IPS-11a (cell line): ENCODE measurements around the gene PIANP.
"Not testable (repeated sequence)": the region's sequence is repeated elsewhere in the genome, so short reads cannot be mapped to it uniquely, and the experiment has no call there.

Source experiments
- H3K4me3 ChIP-seq: one replicate; pipeline ENCODE4 v1.5.1; 2013; ENCODE audit warnings: low read depth, low read length, control low read depth

The PIANP gene, protein sequence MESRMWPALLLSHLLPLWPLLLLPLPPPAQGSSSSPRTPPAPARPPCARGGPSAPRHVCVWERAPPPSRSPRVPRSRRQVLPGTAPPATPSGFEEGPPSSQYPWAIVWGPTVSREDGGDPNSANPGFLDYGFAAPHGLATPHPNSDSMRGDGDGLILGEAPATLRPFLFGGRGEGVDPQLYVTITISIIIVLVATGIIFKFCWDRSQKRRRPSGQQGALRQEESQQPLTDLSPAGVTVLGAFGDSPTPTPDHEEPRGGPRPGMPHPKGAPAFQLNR

GRCh38 chr12:6700646-6701051 lies at the start of gene PIANP:
TSS of gene PIANP (minus strand) at chr12:6700815. CDS start at chr12:6698061, 2,754 bp downstream.
- H3K4me3 ChIP-seq, result peak within 1 kb of the TSS; percentile 78

DNA sequence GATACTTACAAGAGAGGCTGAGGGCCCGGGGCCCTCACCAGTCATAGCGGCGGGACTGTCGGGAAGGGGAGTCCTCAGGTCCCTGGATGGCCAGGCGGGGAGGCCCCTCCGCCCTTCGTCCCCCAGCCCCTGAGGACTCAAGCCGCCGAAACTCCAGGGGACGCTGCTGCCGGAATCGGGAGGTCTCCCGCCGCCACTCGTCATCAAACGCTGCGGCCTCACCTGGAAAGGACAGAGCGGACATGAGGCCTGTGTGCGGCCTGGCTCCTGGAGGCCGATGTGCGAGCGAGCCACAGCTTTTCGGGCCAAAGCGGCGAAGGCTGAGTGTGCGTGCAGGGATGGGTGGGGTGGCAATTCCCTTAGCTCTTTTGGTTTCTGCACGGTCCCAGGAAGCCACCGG lies 48.1 kb upstream of the PIANP start:
- H3K4me3 ChIP-seq, result no peak overlapping the region

DNA sequence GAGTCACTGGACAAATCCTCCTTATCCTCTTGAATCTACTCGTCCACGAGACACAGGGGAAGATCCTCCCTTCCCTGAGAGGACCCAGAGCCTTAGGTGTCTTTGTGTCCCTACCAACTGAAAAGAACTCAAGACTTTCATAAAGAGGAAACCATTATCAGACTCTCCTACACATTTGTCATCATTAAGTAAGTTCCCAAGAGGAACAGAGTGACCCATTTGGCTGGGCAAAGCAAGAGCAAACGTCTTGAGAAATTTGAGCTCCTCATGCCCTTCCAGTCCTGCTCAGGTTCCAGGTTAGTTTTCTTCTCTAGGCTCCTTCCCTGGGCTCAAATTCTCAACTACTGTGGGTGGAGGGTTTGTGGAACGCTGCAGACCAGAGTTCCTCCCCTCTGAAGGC lies 46.6 kb upstream of the PIANP start:
- no peak overlapping the region for H3K4me3 ChIP-seq

- no peak overlapping the region for H3K4me3 ChIP-seq
These were observed 45.3 kb upstream of the PIANP start for GRCh38 chr12:6745741-6746525.

- not testable (repeated sequence) for H3K4me3 ChIP-seq
These were observed 42.7 kb upstream of the PIANP start for GRCh38 chr12:6743300-6743699.

- no peak overlapping the region for H3K4me3 ChIP-seq
These were observed 42.2 kb upstream of the PIANP start for GRCh38 chr12:6742834-6743233.

DNA sequence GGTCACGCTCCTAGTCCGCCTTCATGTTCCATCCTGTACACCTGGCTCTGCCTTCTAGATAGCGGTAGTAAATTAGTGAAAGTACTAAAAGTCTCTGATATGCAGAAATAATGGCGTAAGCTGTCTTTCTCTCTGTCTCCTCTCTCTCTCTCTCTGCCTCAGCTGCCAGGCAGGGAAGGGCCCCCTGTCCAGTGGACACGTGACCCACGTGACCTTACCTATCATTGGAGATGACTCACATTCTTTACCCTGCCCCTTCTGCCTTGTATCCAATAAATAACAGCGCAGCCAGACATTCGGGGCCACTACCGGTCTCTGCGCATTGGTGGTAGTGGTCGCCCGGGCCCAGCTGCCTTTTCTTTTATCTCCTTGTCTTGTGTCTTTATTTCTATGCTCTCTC lies 41.5 kb upstream of the PIANP start:
- not testable (repeated sequence) for H3K4me3 ChIP-seq

GRCh38 chr12:6736754-6737153 lies 36.1 kb upstream of the PIANP start:
- no peak overlapping the region for H3K4me3 ChIP-seq

DNA sequence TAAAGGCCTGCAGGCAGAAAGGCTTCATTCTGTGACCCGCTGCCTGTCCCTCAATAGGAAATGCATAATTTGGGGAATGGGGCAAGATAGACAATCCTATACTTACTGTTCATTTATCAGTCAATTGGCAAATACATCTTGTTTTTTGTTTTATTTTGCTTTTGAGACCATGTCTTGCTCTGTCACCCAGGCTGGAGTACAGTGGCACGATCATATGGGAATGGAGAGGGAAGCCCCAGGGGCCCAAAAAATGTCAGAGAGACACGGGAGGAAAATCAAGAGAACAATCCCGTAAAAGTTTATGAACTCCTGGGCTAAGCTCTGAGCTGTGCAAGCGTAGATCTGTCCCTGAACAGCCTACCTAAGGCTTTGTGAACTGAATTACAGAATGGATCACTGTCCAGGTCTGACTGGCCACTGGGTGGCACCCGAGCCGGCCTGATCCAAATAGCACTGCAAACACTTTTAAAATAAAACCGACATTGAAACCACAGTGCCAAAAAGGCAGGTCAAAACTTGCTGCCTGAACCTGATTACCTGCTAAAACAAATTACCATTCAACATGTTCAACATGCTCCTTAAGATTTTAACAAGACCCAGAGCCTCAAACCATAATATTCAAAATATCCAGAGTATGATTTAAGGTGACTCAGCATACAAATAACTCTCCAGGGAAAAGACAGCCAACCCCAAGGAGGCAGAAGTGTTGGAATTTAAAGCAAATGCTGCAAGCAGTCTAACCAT lies 35.0 kb upstream of the PIANP start:
- no peak overlapping the region for H3K4me3 ChIP-seq

DNA sequence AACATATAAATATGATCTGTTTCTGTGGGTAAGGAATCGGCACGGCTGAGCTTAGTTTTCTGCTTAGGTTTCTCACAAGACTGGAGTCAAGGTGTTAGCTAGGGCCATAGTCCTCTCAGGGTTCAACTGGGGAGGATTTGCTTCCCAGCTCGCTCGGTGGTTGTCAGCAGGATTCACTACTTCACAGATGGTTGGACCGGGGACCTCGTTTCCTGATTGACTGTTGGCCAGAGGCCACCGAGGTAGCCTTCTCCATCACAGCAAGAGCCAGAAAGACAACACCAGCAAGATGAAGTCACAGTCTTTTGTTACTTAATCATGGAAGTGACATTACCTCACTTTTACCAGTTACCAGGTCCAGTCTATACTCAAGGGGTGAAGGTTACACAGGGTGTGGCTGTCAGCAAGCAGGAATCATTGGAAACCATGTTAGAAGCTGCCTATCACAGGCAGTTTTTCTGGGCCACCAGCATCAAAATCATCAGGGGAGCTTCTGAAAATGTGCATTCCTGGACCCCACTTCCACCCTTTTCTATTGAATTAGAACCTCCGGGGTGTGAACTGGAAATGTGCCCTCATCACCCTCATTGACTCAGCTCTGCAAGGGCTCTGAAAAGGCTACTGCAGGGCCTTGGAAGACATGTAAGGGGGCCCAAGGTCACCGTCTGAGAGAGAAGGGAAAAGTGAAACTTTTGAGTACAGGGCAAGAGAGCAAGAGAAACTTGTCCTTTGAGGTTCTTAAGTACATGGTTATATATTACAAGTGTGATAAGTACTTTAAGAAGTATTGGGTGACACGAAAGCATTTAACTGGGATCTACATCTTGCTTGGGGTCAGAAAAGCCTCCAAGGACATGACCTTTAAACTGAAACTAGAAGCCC lies 34.1 kb upstream of the PIANP start:
- no peak overlapping the region for H3K4me3 ChIP-seq

- H3K4me3 ChIP-seq, result no peak overlapping the region
These were observed 29.6 kb upstream of the PIANP start for GRCh38 chr12:6730169-6730568.

GRCh38 chr12:6729186-6729585 lies 28.6 kb upstream of the PIANP start:
- no peak overlapping the region for H3K4me3 ChIP-seq

GRCh38 chr12:6725350-6725749 lies 24.7 kb upstream of the PIANP start:
- no peak overlapping the region for H3K4me3 ChIP-seq

GRCh38 chr12:6724409-6724797 lies 23.8 kb upstream of the PIANP start:
- peak overlapping the region; percentile 54 for H3K4me3 ChIP-seq

GRCh38 chr12:6723607-6724408 lies 23.2 kb upstream of the PIANP start, which contains the start of gene COPS7A:
TSS of gene COPS7A (plus strand) at chr12:6724046. CDS start at chr12:6724657, 611 bp downstream.
- H3K4me3 ChIP-seq, result peak within 1 kb of the TSS; percentile 54

DNA sequence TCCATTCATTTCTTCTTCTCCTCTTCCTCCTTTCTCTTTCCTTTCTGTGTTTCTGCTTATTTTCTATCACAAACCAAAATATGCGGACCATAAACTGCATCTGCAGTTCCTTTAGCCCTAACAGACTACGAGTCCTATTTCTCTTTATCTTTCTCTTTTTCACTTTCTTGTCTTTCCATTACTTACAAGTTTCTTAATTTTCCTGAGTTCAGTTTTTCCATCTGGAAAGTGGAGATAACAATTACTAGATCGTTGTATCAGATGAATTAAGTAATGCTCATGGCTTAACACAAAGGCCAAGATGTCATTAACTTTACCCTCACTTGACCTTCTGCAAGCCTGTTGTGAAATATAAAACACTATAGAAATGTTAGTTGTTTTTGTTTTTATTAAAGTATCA lies 22.2 kb upstream of the PIANP start:
- H3K4me3 ChIP-seq, result no peak overlapping the region

DNA sequence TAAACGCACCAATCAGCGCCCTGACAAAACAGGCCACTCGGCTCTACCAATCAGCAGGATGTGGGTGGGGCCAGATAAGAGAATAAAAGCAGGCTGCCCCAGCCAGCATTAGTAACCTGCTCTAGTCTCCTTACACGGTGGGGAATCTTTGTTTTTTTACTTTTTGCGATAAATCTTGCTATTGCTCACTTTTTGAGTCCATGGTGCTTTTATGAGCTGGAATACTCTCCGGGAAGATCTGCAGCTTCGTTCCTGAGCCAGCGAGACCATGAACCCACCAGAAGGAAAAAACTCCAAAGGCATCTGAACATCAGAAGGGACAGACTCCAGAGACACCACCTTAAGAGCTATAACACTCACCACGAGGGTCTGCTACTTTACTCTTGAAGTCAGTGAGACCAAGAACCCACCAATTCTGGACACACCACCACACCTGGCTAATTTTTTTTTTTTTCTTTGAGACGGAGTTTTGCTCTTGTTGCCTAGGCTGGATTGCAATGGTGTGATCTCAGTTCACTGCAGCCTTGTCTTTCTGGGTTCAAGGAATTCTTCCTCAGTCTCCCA lies 16.3 kb upstream of the PIANP start:
- H3K4me3 ChIP-seq, result no peak overlapping the region

- not testable (repeated sequence) for H3K4me3 ChIP-seq
These were observed 15.6 kb upstream of the PIANP start for GRCh38 chr12:6716031-6716873.

GRCh38 chr12:6708960-6709394 lies 8.4 kb upstream of the PIANP start:
- no peak overlapping the region for H3K4me3 ChIP-seq
